Neuronal stem cell (in vitro differentiated cells): ENCODE measurements around the gene PI3.

Experiments
- DNase-seq: peaks from one replicate; pipeline ENCODE4 v3.0.0-alpha.2; 2013; ENCODE audit warnings: low spot score
- H2AFZ ChIP-seq: one replicate; pipeline ENCODE4 v1.6.1; 2013; ENCODE audit warnings: mild to moderate bottlenecking, low read length, inconsistent platforms
- H2AK5ac ChIP-seq: 2 replicates; pipeline ENCODE4 v1.6.1; 2013; ENCODE audit warnings: low read depth, mild to moderate bottlenecking, inconsistent platforms, low read length, moderate library complexity, mixed read lengths
- H2BK120ac ChIP-seq: 2 replicates; pipeline ENCODE4 v1.6.1; 2013; ENCODE audit warnings: low read depth, mild to moderate bottlenecking, inconsistent platforms, low read length, moderate library complexity, mixed read lengths
- H2BK12ac ChIP-seq: one replicate; pipeline ENCODE4 v1.6.1; 2013; ENCODE audit warnings: low read length, inconsistent platforms
- H2BK15ac ChIP-seq: 2 replicates; pipeline ENCODE4 v1.6.1; 2013; ENCODE audit warnings: mild to moderate bottlenecking, low read length, inconsistent platforms, mixed read lengths
- H2BK5ac ChIP-seq: one replicate; pipeline ENCODE4 v1.6.1; 2013; ENCODE audit warnings: inconsistent platforms, mild to moderate bottlenecking, low read length, moderate library complexity
- H3K14ac ChIP-seq: one replicate; pipeline ENCODE4 v1.6.1; 2013; ENCODE audit warnings: low read length, inconsistent platforms
- H3K18ac ChIP-seq: 2 replicates; pipeline ENCODE4 v1.6.1; 2013; ENCODE audit warnings: low read length, inconsistent platforms
- H3K23ac ChIP-seq: 2 replicates; pipeline ENCODE4 v1.6.1; 2013; ENCODE audit warnings: low read depth, mild to moderate bottlenecking, mixed read lengths, low read length, inconsistent platforms; ENCODE audit not compliant: poor library complexity
- H3K27ac ChIP-seq: replicated peaks from 3 replicates; pipeline ENCODE4 v1.5.1; 2013; ENCODE audit warnings: low read length, inconsistent platforms
- H3K27me3 ChIP-seq, 3 experiments: 2 replicates each; pipeline ENCODE4 v1.6.1; 2013; ENCODE audit warnings: low read length in 3 of 3, mild to moderate bottlenecking in 2 of 3, inconsistent platforms in 1 of 3, low read depth in 1 of 3, mixed read lengths in 1 of 3, moderate library complexity in 1 of 3; ENCODE audit not compliant: control insufficient read depth in 3 of 3, insufficient read depth in 3 of 3
- H3K36me3 ChIP-seq, 2 donors: replicated peaks in 1 of 2; 2 replicates each; pipeline ENCODE4 v1.6.1; 2013; ENCODE audit warnings: low read length in 2 of 2; ENCODE audit not compliant: control insufficient read depth in 2 of 2, insufficient read depth in 2 of 2
- H3K4ac ChIP-seq: 2 replicates; pipeline ENCODE4 v1.6.1; 2013; ENCODE audit warnings: inconsistent platforms, mild to moderate bottlenecking, low read length, moderate library complexity
- H3K4me1 ChIP-seq, 2 donors: 1 replicate in 1 of 2; 2 replicates in 1 of 2; pipeline ENCODE4 v1.6.1; 2013; ENCODE audit warnings: low read length in 2 of 2, low read depth in 1 of 2; ENCODE audit not compliant: control insufficient read depth in 2 of 2, insufficient read depth in 1 of 2
- H3K4me2 ChIP-seq: one replicate; pipeline ENCODE4 v1.6.1; 2013; ENCODE audit warnings: mild to moderate bottlenecking, low read length, inconsistent platforms; ENCODE audit not compliant: insufficient read depth, poor library complexity, severe bottlenecking
- H3K4me3 ChIP-seq, 2 donors: 2 replicates each; pipeline ENCODE4 v1.5.1; 2013; ENCODE audit warnings: low read length in 2 of 2, mild to moderate bottlenecking in 2 of 2, inconsistent platforms in 1 of 2, moderate library complexity in 1 of 2
- H3K79me1 ChIP-seq: one replicate; pipeline ENCODE4 v1.6.1; 2013; ENCODE audit warnings: low read depth, mild to moderate bottlenecking, inconsistent platforms, low read length, moderate library complexity
- H3K9ac ChIP-seq: one replicate; pipeline ENCODE4 v1.6.1; 2013; ENCODE audit warnings: mild to moderate bottlenecking, low read depth, low read length, inconsistent platforms; ENCODE audit not compliant: poor library complexity
- H3K9me3 ChIP-seq, 2 donors: replicated peaks in 1 of 2; 2 replicates each; pipeline versions ENCODE3 to v1.6.1; 2013; ENCODE audit warnings: low read length in 2 of 2, mild to moderate bottlenecking in 2 of 2, inconsistent platforms in 1 of 2, low read depth in 1 of 2, mixed read lengths in 1 of 2, moderate library complexity in 1 of 2; ENCODE audit not compliant: control insufficient read depth in 2 of 2, insufficient read depth in 1 of 2
- H4K8ac ChIP-seq: one replicate; pipeline ENCODE4 v1.6.1; 2013; ENCODE audit warnings: low read depth, mild to moderate bottlenecking, inconsistent platforms, low read length, moderate library complexity
- H4K91ac ChIP-seq: one replicate; pipeline ENCODE4 v1.6.1; 2013; ENCODE audit warnings: low read length, low read depth, mild to moderate bottlenecking, inconsistent platforms; ENCODE audit not compliant: poor library complexity
- WGBS, 2 donors: extraction: QIAGEN DNeasy Blood & Tissue Kit; methylation state at CpG; one replicate each; pipeline ENCODE4 v1.1.7; 2013; ENCODE audit warnings: missing lambda C conversion rate in 2 of 2, mixed read lengths in 1 of 2; ENCODE audit not compliant: insufficient read length in 2 of 2, insufficient replicate concordance in 1 of 2; ENCODE audit errors: extremely low coverage in 2 of 2; 5-methylcytosine and 5-hydroxymethylcytosine counted together

The PI3 gene

DNA sequence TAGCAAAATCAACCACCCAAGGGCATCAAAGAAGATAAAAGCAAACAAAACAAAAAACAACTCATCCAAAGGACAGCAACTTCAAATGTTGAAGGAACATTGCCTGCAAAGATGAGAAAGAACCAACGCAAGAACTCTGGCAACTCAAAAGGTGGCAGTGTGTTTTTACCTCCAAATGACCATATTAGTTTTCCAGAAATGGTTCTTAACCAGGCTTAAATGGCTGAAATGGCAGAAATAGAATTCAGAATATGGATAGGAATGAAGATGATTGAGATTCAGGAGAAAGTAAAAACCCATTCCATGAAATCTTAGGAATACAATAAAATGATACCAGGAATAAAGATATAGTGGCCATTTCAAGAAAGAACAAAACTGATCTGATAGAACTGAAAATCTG lies 9.8 kb upstream of the PI3 start:
- H4K91ac ChIP-seq, result no peak overlapping the region
- H2BK120ac ChIP-seq, result no peak overlapping the region
- no peak overlapping the region for H3K14ac ChIP-seq
- peaks cover 3 to 4% of the 10 kb centered on the region in 2 donors for H3K9me3 ChIP-seq
- no peaks in the 10 kb centered on the region for H3K4me1 ChIP-seq
- no peaks in the 10 kb centered on the region for H3K79me1 ChIP-seq
- H3K4me3 ChIP-seq, result no peak overlapping the region
- no peak overlapping the region for H3K18ac ChIP-seq
- no peak overlapping the region for H2BK12ac ChIP-seq
- H3K4ac ChIP-seq, result no peak overlapping the region
- H3K27me3 ChIP-seq, result no peaks in the 10 kb centered on the region
- H2BK5ac ChIP-seq, result no peak overlapping the region
- no CpG with 5 or more reads among the region's 1 CpG for WGBS, 2 donors
- no peak overlapping the region for H3K9ac ChIP-seq
- no peak overlapping the region for H2AK5ac ChIP-seq
- no peak overlapping the region for H3K23ac ChIP-seq
- DNase-seq, result no peak
- no peak overlapping the region for H2BK15ac ChIP-seq
- H3K36me3 ChIP-seq, result no peaks in the 10 kb centered on the region
- no peak overlapping the region for H3K27ac ChIP-seq
- no peak overlapping the region for H2AFZ ChIP-seq
- H3K4me2 ChIP-seq, result no peak overlapping the region
- no peak overlapping the region for H4K8ac ChIP-seq

DNA sequence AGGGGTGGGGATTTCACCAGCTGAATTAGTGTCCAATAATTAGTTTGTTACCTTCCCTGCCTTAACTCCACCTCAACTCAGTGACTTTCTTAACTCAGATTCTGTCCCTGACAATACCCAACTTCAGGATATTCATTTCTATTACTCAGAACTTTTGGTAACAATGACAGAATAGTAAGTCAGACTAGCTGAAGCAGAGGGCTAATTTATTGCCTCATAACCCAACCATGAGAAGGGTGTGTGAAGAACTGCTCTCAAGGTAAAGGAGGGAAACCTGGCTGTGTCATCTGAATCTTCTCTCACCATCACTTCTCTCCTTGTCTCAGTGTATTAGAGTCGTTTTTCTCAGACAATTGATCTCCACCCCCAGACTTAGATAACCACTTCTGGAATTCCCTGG lies 1.2 kb upstream of the PI3 start:
- H3K9ac ChIP-seq, result no peak overlapping the region
- no peaks in the 10 kb centered on the region for H3K4me1 ChIP-seq
- no peak overlapping the region for H2BK5ac ChIP-seq
- peaks cover 0 to 2% of the 10 kb centered on the region in 2 donors for H3K9me3 ChIP-seq
- DNase-seq, result no peak
- H2BK12ac ChIP-seq, result no peak overlapping the region
- no peak overlapping the region for H3K27ac ChIP-seq
- H3K27me3 ChIP-seq, result peaks cover 0 to 7% (median 0%) of the 10 kb centered on the region in 3 experiments
- no peak overlapping the region for H2AFZ ChIP-seq
- no peak overlapping the region for H2AK5ac ChIP-seq
- no CpG with 5 or more reads among the region's 1 CpG for WGBS, 2 donors
- H3K4me3 ChIP-seq, result no peak overlapping the region
- H3K4me2 ChIP-seq, result no peak overlapping the region
- H2BK15ac ChIP-seq, result no peak overlapping the region
- no peaks in the 10 kb centered on the region for H3K79me1 ChIP-seq
- no peak overlapping the region for H4K91ac ChIP-seq
- no peak overlapping the region for H3K4ac ChIP-seq
- no peak overlapping the region for H3K14ac ChIP-seq
- H3K18ac ChIP-seq, result no peak overlapping the region
- no peak overlapping the region for H2BK120ac ChIP-seq
- no peaks in the 10 kb centered on the region for H3K36me3 ChIP-seq
- H4K8ac ChIP-seq, result no peak overlapping the region
- H3K23ac ChIP-seq, result no peak overlapping the region

DNA sequence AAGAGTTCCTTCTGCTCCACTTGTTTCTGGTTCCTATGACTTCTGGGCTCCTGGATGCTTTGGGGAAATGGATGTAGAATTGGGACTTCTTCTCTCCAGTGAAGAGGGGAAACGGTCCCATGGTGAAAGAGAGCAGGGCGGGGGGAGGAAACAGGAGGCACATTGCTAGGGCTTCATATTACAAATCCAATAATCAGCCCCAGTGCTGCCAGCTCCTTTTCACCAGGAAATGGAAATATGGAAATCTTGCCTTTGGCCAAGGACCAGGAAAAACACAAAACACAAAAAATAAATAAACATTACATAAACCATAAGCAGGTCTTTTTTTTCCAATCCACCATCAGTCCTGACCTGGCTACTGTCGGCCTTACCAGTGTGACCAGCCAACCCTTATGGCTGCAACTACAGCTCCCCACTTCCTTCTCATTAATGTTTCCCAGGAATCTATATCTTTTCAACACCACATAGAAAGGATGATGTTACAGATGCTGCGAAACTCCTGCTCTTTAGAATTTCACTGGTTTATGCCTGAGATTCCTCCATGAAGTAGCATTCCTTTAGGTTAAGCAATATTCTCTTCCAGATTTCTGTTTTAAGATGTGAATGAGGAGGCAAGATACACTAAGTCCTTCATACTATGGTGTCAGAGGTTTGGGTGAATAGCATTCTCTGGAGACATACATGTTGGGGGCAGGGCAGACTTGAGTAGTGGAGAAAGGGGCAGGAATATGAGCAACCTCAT lies 2.0 kb downstream of the PI3 start:
- no peak overlapping the region for H2BK15ac ChIP-seq
- H2AK5ac ChIP-seq, result no peak overlapping the region
- no peak overlapping the region for H3K14ac ChIP-seq
- H4K8ac ChIP-seq, result no peak overlapping the region
- no peaks in the 10 kb centered on the region for H3K36me3 ChIP-seq
- H4K91ac ChIP-seq, result no peak overlapping the region
- no peak overlapping the region for H3K27ac ChIP-seq
- H3K4me2 ChIP-seq, result no peak overlapping the region
- H3K9ac ChIP-seq, result no peak overlapping the region
- no peak overlapping the region for H2BK120ac ChIP-seq
- no peak for DNase-seq
- WGBS, 2 donors, result no CpG with 5 or more reads among the region's 4 CpGs
- no peak overlapping the region for H3K23ac ChIP-seq
- no peak overlapping the region for H3K18ac ChIP-seq
- no peaks in the 10 kb centered on the region for H3K4me1 ChIP-seq
- no peak overlapping the region for H2AFZ ChIP-seq
- no peak overlapping the region for H3K4me3 ChIP-seq
- H3K9me3 ChIP-seq, result peaks cover 0 to 2% of the 10 kb centered on the region in 2 donors
- H2BK12ac ChIP-seq, result no peak overlapping the region
- no peaks in the 10 kb centered on the region for H3K79me1 ChIP-seq
- no peak overlapping the region for H3K4ac ChIP-seq
- no peak overlapping the region for H2BK5ac ChIP-seq
- H3K27me3 ChIP-seq, result peaks cover 0 to 10% (median 0%) of the 10 kb centered on the region in 3 experiments

DNA sequence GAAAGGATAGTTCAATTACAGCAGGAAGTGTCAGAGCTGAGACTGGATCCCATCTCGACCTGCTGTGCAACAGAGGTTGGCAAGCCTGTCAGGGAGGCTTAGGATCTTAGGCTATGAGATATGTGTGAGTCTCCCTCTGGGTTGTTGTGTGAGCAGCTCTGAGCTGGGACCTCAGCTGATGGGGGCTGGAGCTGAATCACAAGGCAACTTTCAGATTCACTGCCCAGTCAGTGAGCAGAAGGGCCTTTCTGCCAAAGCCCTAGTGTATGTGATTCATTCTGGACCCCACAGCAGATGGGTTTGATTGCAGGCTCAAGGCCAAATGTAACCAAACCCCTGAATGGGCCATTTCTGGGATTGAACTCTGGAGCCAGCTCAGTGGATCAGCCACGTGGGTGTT lies 4.5 kb downstream of the PI3 start:
- H3K4me2 ChIP-seq, result no peak overlapping the region

More for the DNA sequence above, 4.5 kb downstream of the PI3 start:
- H3K14ac ChIP-seq, result no peak overlapping the region
- H3K79me1 ChIP-seq, result no peaks in the 10 kb centered on the region
- no peak overlapping the region for H4K91ac ChIP-seq
- no peak overlapping the region for H2AFZ ChIP-seq
- no peak overlapping the region for H2BK120ac ChIP-seq
- no peak overlapping the region for H3K4me3 ChIP-seq
- H3K27me3 ChIP-seq, result peaks cover 0 to 8% (median 0%) of the 10 kb centered on the region in 3 experiments
- H3K27ac ChIP-seq, result no peak overlapping the region
- no peak overlapping the region for H2BK5ac ChIP-seq
- no peak overlapping the region for H3K9ac ChIP-seq
- DNase-seq, result no peak
- H2BK12ac ChIP-seq, result no peak overlapping the region
- no peak overlapping the region for H3K18ac ChIP-seq
- no peak overlapping the region for H3K23ac ChIP-seq
- H3K9me3 ChIP-seq, result no peaks in the 10 kb centered on the region
- no peak overlapping the region for H2BK15ac ChIP-seq
- no CpG with 5 or more reads among the region's 2 CpGs for WGBS, 2 donors
- peaks cover 0 to 2% of the 10 kb centered on the region in 2 donors for H3K4me1 ChIP-seq
- no peak overlapping the region for H4K8ac ChIP-seq
- H2AK5ac ChIP-seq, result no peak overlapping the region
- no peaks in the 10 kb centered on the region for H3K36me3 ChIP-seq
- no peak overlapping the region for H3K4ac ChIP-seq
